Upper lobe of left lung (tissue), 4 donors: ENCODE measurements around the gene SRPK2.

ENCODE experiments used
- CTCF ChIP-seq, 6 experiments: fragments of 450-650 bp in 4 of 6; fragments of 200-600 bp in 2 of 6; sonication (generic) in 2 of 6; IDR thresholded peaks; one replicate each; pipeline ENCODE4 v1.5.1; 2016 to 2019; ENCODE audit warnings: antibody characterized with exemption in 6 of 6
- POLR2A ChIP-seq, 4 donors: fragments of 450-650 bp; IDR thresholded peaks; one replicate each; pipeline ENCODE4 v1.5.1; 2016 to 2017; ENCODE audit warnings: antibody characterized with exemption in 4 of 4, mild to moderate bottlenecking in 2 of 4

GRCh38 chr7:105185290-105186010, 203.3 kb downstream of the SRPK2 start:
- no peak for TF ChIP-seq CTCF (IDR thresholded peaks at IDR 0.05)
- TF ChIP-seq POLR2A (IDR thresholded peaks at IDR 0.05) = no peak
